ENCODE measurements around the gene PAQR6. TPM values are rescaled to one million over a fixed set of nuclear protein-coding genes. Genes with fewer than 3 reads are reported as not detected.
"Not testable (repeated sequence)": the region's sequence is repeated elsewhere in the genome, so short reads cannot be mapped to it uniquely, and the experiment has no call there.

PAQR6 gene
- total and polyA plus RNA-seq, 2 of the 4 experiments (the other 2 are of a cell fraction): under 0.01 to 0.67 TPM

DNA sequence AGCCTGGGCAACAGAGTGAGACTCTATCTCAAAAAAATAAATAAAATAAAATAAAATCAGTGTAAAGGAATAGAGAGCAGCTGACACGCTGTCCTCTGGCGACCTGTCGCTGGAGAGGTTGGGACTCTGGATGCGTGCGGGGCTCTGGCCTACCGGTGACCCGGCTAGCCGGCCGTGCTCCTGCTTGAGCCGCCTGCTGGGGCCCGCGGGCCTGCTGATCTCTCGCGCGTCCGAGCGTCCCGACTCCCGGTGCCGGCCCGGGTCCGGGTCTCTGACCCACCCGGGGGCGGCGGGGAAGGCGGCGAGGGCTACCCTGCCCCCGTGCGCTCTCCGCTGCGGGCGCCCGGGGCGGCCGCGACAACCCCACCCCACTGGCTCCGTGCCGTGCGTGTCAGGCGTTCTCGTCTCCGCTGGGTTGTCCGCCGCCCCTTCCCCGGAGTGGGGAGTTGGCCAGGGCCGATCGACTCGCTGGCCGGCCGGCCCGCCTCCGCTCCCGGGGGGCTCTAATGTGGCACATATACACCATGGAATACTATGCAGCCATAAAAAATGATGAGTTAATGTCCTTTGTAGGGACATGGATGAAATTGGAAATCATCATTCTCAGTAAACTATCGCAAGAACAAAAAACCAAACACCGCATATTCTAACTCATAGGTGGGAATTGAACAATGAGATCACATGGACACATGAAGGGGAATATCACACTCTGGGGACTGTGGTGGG, 31.3 kb downstream of the PAQR6 start:
- H4K8ac ChIP-seq (ENCODE audit: low read depth in 2 of 2, low read length in 2 of 2); H2AK9ac ChIP-seq (replicated peaks; ENCODE audit: low read depth, low read length, poor library complexity); H3K27me3 ChIP-seq (ENCODE audit: control insufficient read depth, insufficient read depth, low read length); H3K18ac ChIP-seq (ENCODE audit: low read depth, low read length); H4K91ac ChIP-seq (ENCODE audit: insufficient read depth, low read depth, low read length); DNase-seq; H2AFZ ChIP-seq (replicated peaks; ENCODE audit: low read length, poor library complexity); CTCF ChIA-PET; POLR2A ChIA-PET (ENCODE audit: unreplicated experiment); H3K4me1 ChIP-seq (ENCODE audit: control insufficient read depth, insufficient read depth, low read length); H3K14ac ChIP-seq (replicated peaks; ENCODE audit: low read depth, low read length); H3K9me3 ChIP-seq (ENCODE audit: control insufficient read depth, insufficient read depth, low read length); dilution Hi-C loops (cut with HindIII; ENCODE audit: low sequenced_read_pairs, unreplicated experiment); H3K36me3 ChIP-seq (ENCODE audit: control insufficient read depth, insufficient read depth, low read length); H3K4me3 ChIP-seq (ENCODE audit: insufficient read depth, low read depth, low read length); H2BK120ac ChIP-seq (ENCODE audit: low read depth, low read length); H3K4ac ChIP-seq (ENCODE audit: low read depth, low read length); H4K5ac ChIP-seq (ENCODE audit: low read depth, low read length); ATAC-seq (ENCODE audit: low read depth); H3K56ac ChIP-seq (ENCODE audit: extremely low read depth, insufficient read depth, low read length); H2BK15ac ChIP-seq (ENCODE audit: low read depth, low read length); H2AK5ac ChIP-seq (ENCODE audit: low read depth, low read length); H2BK20ac ChIP-seq (ENCODE audit: low read depth, low read length); BruUV-seq (replicated peaks); H3K9ac ChIP-seq (ENCODE audit: low read depth, low read length); H2BK5ac ChIP-seq (ENCODE audit: low read depth, low read length, poor library complexity, severe bottlenecking); H4K20me1 ChIP-seq (ENCODE audit: insufficient read depth, low read length); in situ Hi-C loops (cut with MboI; ENCODE audit: low sequenced_read_pairs); intact Hi-C loops (cut with micrococcal nuclease); H3K4me2 ChIP-seq (ENCODE audit: low read depth, low read length); H3K23ac ChIP-seq (ENCODE audit: low read depth, low read length); H3K9me1 ChIP-seq (ENCODE audit: insufficient read depth, low read length); H3K27ac ChIP-seq (ENCODE audit: insufficient read depth, low read length): not testable (repeated sequence)
- peaks cover 19 to 51% of the 10 kb centered on the region in 2 experiments for H3K79me1 ChIP-seq (ENCODE audit: low read depth in 1 of 2, low read length in 2 of 2)
- 100% methylated on average over 23 of the region's 55 CpGs; no CpG with 5 or more reads in 1 of the 2 experiments for WGBS, 2 experiments (ENCODE audit: extremely low coverage in 2 of 2, insufficient read length in 1 of 2)
